ENCODE results near the gene ZBTB18.

Gene ZBTB18

DNA sequence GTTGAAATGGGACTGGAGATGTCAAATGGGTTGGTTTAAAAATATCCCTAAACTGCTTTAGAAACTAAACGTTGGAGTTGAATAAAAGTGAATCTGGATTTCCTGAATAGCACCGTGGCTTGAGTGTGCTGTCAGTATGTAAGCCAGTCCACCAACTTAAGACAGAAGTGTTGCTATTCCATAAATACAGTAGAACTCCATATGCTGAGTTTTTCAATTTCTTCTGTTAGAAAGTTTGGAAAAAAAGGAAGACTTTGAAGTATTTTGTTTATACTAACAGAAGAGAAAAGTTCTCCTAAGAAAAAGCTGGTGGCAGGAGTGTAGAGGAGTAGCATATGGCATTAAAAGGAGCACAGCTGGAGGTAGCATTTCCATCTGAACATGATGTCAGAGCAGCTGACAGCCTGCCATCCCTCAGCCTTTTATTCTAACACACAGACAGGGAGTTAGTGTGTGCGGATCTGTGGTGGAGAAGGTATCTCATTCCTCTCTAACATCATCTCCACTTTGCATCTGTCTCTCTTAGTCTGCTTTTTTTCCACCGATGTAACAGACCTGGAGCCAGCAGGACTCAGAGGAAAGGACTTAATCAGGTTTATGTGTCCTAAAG, at the start of gene ZBTB18:
TSS of gene ZBTB18 (plus strand) at position 449 of the 610 bp plus-strand sequence. CDS start at position 598, 149 bp downstream.
- peaks cover 3% of the 10 kb centered on the region for H3K4me1 ChIP-seq (ENCODE audit: control insufficient read depth, insufficient read depth, low read length)
- peak within 1 kb of the TSS; percentile 82 to 92 for H3K4me3 ChIP-seq (ENCODE audit: low read length in 2 of 2)
- H3K27ac ChIP-seq (ENCODE audit: low read length) = peak within 1 kb of the TSS; percentile 64
- H3K27me3 ChIP-seq (ENCODE audit: control insufficient read depth in 1 of 2, insufficient read depth in 2 of 2, low read length in 2 of 2) = no peaks in the 10 kb centered on the region
- no peaks in the 10 kb centered on the region for H3K9me3 ChIP-seq (ENCODE audit: control insufficient read depth in 2 of 2, low read length in 2 of 2)
- H3K9ac ChIP-seq (ENCODE audit: low read length in 2 of 2) = peak within 1 kb of the TSS; percentile 62 to 76
- peaks cover 9 to 15% of the 10 kb centered on the region in 2 donors for H3K36me3 ChIP-seq (ENCODE audit: control insufficient read depth in 2 of 2, insufficient read depth in 2 of 2, low read length in 2 of 2)

DNA sequence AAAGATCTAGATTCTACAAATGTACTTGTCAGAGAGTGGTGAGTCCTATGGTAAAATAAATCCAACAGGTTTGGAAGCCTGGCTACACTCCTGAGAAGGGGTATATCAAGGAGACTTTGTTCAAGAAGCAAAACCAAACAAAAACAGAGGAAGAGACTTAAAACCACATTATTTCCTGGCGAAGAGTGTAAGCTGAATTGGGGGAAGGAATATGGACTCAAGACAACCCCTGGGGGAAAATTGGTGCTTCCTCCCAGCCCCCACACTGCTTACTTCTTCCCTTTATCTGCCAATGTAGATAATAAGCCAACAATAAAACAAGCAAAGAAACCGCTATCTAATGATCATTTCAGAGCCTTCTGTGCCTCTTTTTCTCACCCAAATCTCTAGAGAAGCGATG, 48.4 kb upstream of the ZBTB18 start:
- no peak overlapping the region for H3K27ac ChIP-seq (ENCODE audit: low read length)
- no peak overlapping the region for H3K9ac ChIP-seq (ENCODE audit: low read length in 2 of 2)
- no peaks in the 10 kb centered on the region for H3K9me3 ChIP-seq (ENCODE audit: control insufficient read depth in 2 of 2, low read length in 2 of 2)
- no peak overlapping the region for H3K4me3 ChIP-seq (ENCODE audit: low read length in 2 of 2)
- H3K4me1 ChIP-seq (ENCODE audit: control insufficient read depth, insufficient read depth, low read length) = no peaks in the 10 kb centered on the region
- H3K27me3 ChIP-seq (ENCODE audit: control insufficient read depth in 1 of 2, insufficient read depth in 2 of 2, low read length in 2 of 2) = no peaks in the 10 kb centered on the region
- no peaks in the 10 kb centered on the region for H3K36me3 ChIP-seq (ENCODE audit: control insufficient read depth in 2 of 2, insufficient read depth in 2 of 2, low read length in 2 of 2)

DNA sequence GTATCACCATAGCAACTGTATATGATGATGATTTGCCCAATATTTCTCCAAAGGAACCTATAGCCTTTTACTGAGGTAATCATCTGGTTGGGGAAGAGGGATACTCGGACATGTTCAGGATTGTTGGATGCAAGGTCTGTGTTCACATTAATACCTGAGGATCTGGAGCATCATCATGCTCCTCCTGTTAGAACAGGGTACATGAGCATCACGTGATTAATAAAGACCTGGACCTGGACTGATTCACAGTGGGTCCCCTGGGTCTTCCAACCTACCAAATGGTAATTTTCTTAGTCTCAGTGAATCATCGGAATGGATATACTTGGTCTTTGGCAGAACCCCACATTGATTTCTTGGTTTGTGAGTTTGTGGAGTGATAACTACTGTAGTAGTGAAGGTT, 45.6 kb upstream of the ZBTB18 start:
- Histone ChIP-seq H3K27ac (ENCODE audit: low read length) (no peak overlapping the region), H3K9ac (ENCODE audit: low read length in 2 of 2) (no peak overlapping the region), H3K9me3 (ENCODE audit: control insufficient read depth in 2 of 2, low read length in 2 of 2) (no peaks in the 10 kb centered on the region), H3K27me3 (ENCODE audit: control insufficient read depth in 1 of 2, insufficient read depth in 2 of 2, low read length in 2 of 2) (no peaks in the 10 kb centered on the region), H3K4me1 (ENCODE audit: control insufficient read depth, insufficient read depth, low read length) (no peaks in the 10 kb centered on the region), H3K4me3 (ENCODE audit: low read length in 2 of 2) (no peak overlapping the region), H3K36me3 (ENCODE audit: control insufficient read depth in 2 of 2, insufficient read depth in 2 of 2, low read length in 2 of 2) (no peaks in the 10 kb centered on the region)

DNA sequence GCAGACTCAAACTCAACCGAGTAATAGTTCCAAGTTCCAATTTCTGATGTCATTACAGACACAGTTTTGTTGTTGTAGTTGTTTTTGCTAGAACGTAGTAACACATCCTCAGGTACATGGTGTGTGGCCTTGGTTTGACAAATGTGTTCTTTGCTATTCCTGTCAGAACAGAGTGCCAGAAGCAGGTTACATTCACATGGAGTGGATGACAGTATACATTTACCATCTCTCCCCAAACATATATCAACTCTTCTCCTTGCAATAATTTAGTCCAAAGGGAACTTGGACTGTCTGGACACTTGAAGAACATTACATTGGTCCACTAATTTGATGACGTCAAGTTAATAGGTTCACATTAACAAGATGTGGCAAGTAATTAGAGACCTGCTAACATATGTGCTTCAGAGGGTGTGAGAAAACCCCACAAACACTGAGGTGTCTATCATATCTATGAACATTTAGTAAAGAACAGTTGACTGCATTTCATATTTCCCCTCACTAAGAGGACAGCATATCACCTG, 44.6 kb upstream of the ZBTB18 start:
- H3K4me3 ChIP-seq (ENCODE audit: low read length in 2 of 2) = no peak overlapping the region
- no peaks in the 10 kb centered on the region for H3K36me3 ChIP-seq (ENCODE audit: control insufficient read depth in 2 of 2, insufficient read depth in 2 of 2, low read length in 2 of 2)
- no peaks in the 10 kb centered on the region for H3K27me3 ChIP-seq (ENCODE audit: control insufficient read depth in 1 of 2, insufficient read depth in 2 of 2, low read length in 2 of 2)
- H3K9me3 ChIP-seq (ENCODE audit: control insufficient read depth in 2 of 2, low read length in 2 of 2) = no peaks in the 10 kb centered on the region
- no peak overlapping the region for H3K27ac ChIP-seq (ENCODE audit: low read length)
- H3K9ac ChIP-seq (ENCODE audit: low read length in 2 of 2) = no peak overlapping the region
- no peaks in the 10 kb centered on the region for H3K4me1 ChIP-seq (ENCODE audit: control insufficient read depth, insufficient read depth, low read length)

DNA sequence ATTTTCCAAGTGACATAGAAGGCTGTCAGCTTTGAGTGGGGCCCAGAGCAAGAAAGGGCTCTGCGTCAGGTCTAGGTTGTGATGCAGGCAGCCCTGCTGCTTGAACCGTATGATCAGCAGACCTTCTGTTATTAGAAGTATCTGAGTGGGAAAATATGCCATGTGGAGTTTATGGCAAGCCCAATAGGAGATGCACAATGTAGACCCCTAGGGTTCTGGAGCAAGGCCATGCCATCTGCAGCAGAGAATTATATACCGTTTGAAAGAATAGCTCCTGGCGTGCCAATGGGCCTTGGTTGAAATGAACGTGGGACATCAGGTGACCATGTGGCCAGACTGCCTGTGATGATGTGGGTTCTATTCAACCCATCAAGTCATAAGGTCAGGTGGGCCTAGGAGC, 44.1 kb upstream of the ZBTB18 start:
- H3K36me3 ChIP-seq (ENCODE audit: control insufficient read depth in 2 of 2, insufficient read depth in 2 of 2, low read length in 2 of 2) = no peaks in the 10 kb centered on the region
- H3K9me3 ChIP-seq (ENCODE audit: control insufficient read depth in 2 of 2, low read length in 2 of 2) = no peaks in the 10 kb centered on the region
- no peaks in the 10 kb centered on the region for H3K4me1 ChIP-seq (ENCODE audit: control insufficient read depth, insufficient read depth, low read length)

DNA sequence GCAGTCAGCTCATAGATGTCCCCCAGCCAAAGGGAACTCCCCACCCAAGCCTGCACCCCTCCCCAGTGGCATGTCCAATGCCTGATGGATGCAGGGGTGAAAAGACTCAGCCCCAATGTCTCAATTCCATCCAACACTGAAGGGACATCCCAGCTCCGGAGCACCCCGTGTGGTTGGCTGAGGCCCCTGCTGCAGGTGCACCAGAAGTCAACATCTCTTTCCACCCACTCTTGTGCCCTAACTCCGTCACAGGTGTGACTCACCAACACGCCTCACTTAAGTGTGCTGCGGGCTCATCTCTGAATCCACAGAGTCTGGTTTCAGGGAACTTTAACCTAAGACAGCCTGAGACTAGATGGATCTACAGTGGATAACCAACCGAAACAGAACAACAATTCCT, 40.9 kb upstream of the ZBTB18 start:
- no peaks in the 10 kb centered on the region for H3K4me1 ChIP-seq (ENCODE audit: control insufficient read depth, insufficient read depth, low read length)
- no peaks in the 10 kb centered on the region for H3K9me3 ChIP-seq (ENCODE audit: control insufficient read depth in 2 of 2, low read length in 2 of 2)
- H3K4me3 ChIP-seq (ENCODE audit: low read length in 2 of 2) = no peak overlapping the region
- no peaks in the 10 kb centered on the region for H3K36me3 ChIP-seq (ENCODE audit: control insufficient read depth in 2 of 2, insufficient read depth in 2 of 2, low read length in 2 of 2)
- no peak overlapping the region for H3K27ac ChIP-seq (ENCODE audit: low read length)
- no peak overlapping the region for H3K9ac ChIP-seq (ENCODE audit: low read length in 2 of 2)
- H3K27me3 ChIP-seq (ENCODE audit: control insufficient read depth in 1 of 2, insufficient read depth in 2 of 2, low read length in 2 of 2) = no peaks in the 10 kb centered on the region

More for the DNA sequence above, 44.1 kb upstream of the ZBTB18 start:
- Histone ChIP-seq H3K27ac (ENCODE audit: low read length) (no peak overlapping the region), H3K27me3 (ENCODE audit: control insufficient read depth in 1 of 2, insufficient read depth in 2 of 2, low read length in 2 of 2) (no peaks in the 10 kb centered on the region), H3K4me3 (ENCODE audit: low read length in 2 of 2) (no peak overlapping the region), H3K9ac (ENCODE audit: low read length in 2 of 2) (no peak overlapping the region)

DNA sequence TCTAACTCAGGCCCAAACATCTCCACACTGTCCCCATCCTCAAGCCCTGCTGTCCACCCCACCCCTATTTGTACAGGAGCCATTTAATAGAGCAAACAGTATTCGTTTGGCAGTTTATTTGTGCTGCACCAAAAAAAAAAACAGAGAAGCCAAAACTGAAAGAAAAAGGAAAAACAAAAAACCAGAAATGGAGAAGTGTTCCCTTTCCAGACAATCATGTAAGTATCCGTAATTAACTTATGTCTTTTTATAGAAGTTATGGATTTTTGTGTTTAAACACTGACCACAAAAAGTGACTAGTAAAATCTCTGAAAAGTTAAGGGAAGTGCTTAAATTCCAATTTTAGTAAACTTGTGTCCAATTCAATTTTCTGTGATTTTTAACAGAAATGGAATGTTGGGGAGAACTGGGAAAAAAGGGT, 40.4 kb upstream of the ZBTB18 start:
- no peaks in the 10 kb centered on the region for H3K4me1 ChIP-seq (ENCODE audit: control insufficient read depth, insufficient read depth, low read length)
- no peaks in the 10 kb centered on the region for H3K36me3 ChIP-seq (ENCODE audit: control insufficient read depth in 2 of 2, insufficient read depth in 2 of 2, low read length in 2 of 2)
- no peak overlapping the region for H3K4me3 ChIP-seq (ENCODE audit: low read length in 2 of 2)
- H3K9me3 ChIP-seq (ENCODE audit: control insufficient read depth in 2 of 2, low read length in 2 of 2) = no peaks in the 10 kb centered on the region
- no peak overlapping the region for H3K9ac ChIP-seq (ENCODE audit: low read length in 2 of 2)
- H3K27me3 ChIP-seq (ENCODE audit: control insufficient read depth in 1 of 2, insufficient read depth in 2 of 2, low read length in 2 of 2) = no peaks in the 10 kb centered on the region
- no peak overlapping the region for H3K27ac ChIP-seq (ENCODE audit: low read length)

DNA sequence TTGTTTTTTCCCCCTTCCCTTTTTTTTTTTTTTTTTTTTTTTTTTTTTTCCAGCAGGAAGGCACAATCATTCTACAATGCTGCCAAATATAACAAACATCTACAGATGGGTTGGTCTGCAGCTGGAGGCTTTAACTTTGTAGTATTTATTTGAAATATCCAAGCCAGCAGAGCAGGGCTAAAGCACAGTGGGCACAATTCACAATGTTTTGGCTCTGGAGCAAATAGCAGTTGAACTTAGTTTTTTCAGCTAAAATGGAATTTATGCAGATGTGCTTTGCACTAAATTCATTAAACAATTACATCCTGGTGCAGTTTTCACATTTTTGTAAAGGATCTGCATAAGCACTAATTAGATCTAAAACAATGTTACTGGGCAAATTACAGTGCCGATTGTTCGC, 39.8 kb upstream of the ZBTB18 start:
- no peak overlapping the region for H3K4me3 ChIP-seq (ENCODE audit: low read length in 2 of 2)
- H3K4me1 ChIP-seq (ENCODE audit: control insufficient read depth, insufficient read depth, low read length) = no peaks in the 10 kb centered on the region
- no peaks in the 10 kb centered on the region for H3K9me3 ChIP-seq (ENCODE audit: control insufficient read depth in 2 of 2, low read length in 2 of 2)
- H3K27ac ChIP-seq (ENCODE audit: low read length) = no peak overlapping the region
- no peaks in the 10 kb centered on the region for H3K36me3 ChIP-seq (ENCODE audit: control insufficient read depth in 2 of 2, insufficient read depth in 2 of 2, low read length in 2 of 2)
- H3K27me3 ChIP-seq (ENCODE audit: control insufficient read depth in 1 of 2, insufficient read depth in 2 of 2, low read length in 2 of 2) = no peaks in the 10 kb centered on the region
- H3K9ac ChIP-seq (ENCODE audit: low read length in 2 of 2) = no peak overlapping the region

DNA sequence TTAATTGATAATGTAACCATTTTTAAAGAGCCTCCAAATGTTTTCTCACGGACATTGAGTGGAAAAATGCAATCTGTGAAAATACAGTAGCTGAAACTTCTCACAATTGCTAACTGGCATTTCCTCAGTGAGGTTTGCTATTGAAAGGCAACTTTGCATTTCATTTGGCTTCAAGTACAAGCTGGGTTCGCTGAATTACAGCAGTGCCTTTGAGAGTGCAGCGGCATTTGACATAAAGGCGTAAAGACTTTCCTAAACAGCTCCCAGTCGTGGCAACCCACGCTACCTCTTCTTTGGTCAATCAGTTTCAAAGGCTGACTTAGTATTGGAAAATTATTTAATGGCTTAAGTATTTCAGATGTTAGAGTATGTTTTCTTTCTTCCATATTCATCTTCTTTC, 39.3 kb upstream of the ZBTB18 start:
- no peaks in the 10 kb centered on the region for H3K27me3 ChIP-seq (ENCODE audit: control insufficient read depth in 1 of 2, insufficient read depth in 2 of 2, low read length in 2 of 2)
- H3K27ac ChIP-seq (ENCODE audit: low read length) = no peak overlapping the region
- H3K36me3 ChIP-seq (ENCODE audit: control insufficient read depth in 2 of 2, insufficient read depth in 2 of 2, low read length in 2 of 2) = no peaks in the 10 kb centered on the region
- H3K9ac ChIP-seq (ENCODE audit: low read length in 2 of 2) = no peak overlapping the region
- H3K4me3 ChIP-seq (ENCODE audit: low read length in 2 of 2) = no peak overlapping the region
- H3K4me1 ChIP-seq (ENCODE audit: control insufficient read depth, insufficient read depth, low read length) = no peaks in the 10 kb centered on the region
- H3K9me3 ChIP-seq (ENCODE audit: control insufficient read depth in 2 of 2, low read length in 2 of 2) = no peaks in the 10 kb centered on the region

DNA sequence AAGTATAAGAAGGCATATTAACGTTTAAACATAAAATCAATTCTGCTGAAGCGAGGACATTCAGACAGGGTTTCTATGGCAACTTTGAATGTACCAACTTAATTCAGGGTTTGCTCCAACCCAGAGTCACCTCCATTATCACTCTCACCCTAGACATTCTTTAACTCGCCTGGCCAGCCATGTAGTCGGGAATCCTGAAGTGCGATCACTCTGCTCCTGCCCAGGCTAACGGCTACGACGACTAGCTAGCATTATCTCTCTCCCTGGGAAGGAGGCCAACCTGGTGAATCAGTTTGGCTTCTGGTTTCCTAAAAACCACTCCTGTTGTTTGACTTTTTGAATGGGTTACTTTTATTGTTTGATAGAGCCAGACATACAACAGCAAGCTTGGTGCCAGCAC, 38.9 kb upstream of the ZBTB18 start:
- no peaks in the 10 kb centered on the region for H3K27me3 ChIP-seq (ENCODE audit: control insufficient read depth in 1 of 2, insufficient read depth in 2 of 2, low read length in 2 of 2)
- H3K27ac ChIP-seq (ENCODE audit: low read length) = no peak overlapping the region
- no peaks in the 10 kb centered on the region for H3K9me3 ChIP-seq (ENCODE audit: control insufficient read depth in 2 of 2, low read length in 2 of 2)
- H3K4me1 ChIP-seq (ENCODE audit: control insufficient read depth, insufficient read depth, low read length) = no peaks in the 10 kb centered on the region
- no peak overlapping the region for H3K9ac ChIP-seq (ENCODE audit: low read length in 2 of 2)
- no peaks in the 10 kb centered on the region for H3K36me3 ChIP-seq (ENCODE audit: control insufficient read depth in 2 of 2, insufficient read depth in 2 of 2, low read length in 2 of 2)
- H3K4me3 ChIP-seq (ENCODE audit: low read length in 2 of 2) = peak overlapping the region in 1 of 2 donors; percentile 10

DNA sequence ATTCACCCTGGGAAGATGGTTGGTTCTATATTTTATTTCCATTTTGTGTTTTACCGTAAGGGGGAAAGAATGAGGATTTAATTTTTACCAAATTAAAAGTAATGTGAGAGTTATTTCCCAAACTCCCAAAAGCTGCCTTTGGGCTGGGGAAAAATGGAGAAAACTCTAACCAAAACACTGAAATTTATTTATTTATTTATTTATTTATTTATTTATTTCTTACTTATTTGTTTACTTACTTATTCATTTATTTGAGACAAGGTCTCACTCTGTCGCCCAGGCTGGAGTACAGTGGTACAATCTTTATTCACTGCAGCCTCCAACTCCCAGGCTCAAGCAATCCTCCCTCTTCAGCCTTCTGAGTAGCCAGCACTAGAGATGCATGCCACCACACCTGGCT, 38.0 kb upstream of the ZBTB18 start:
- Histone ChIP-seq H3K4me1 (ENCODE audit: control insufficient read depth, insufficient read depth, low read length) (no peaks in the 10 kb centered on the region), H3K36me3 (ENCODE audit: control insufficient read depth in 2 of 2, insufficient read depth in 2 of 2, low read length in 2 of 2) (no peaks in the 10 kb centered on the region), H3K27ac (ENCODE audit: low read length) (no peak overlapping the region), H3K9me3 (ENCODE audit: control insufficient read depth in 2 of 2, low read length in 2 of 2) (no peaks in the 10 kb centered on the region), H3K9ac (ENCODE audit: low read length in 2 of 2) (no peak overlapping the region), H3K27me3 (ENCODE audit: control insufficient read depth in 1 of 2, insufficient read depth in 2 of 2, low read length in 2 of 2) (no peaks in the 10 kb centered on the region), H3K4me3 (ENCODE audit: low read length in 2 of 2) (no peak overlapping the region)

All from stomach smooth muscle (tissue), 2 donors.